ENCODE measurements around the gene GFOD1.

Gene GFOD1

DNA sequence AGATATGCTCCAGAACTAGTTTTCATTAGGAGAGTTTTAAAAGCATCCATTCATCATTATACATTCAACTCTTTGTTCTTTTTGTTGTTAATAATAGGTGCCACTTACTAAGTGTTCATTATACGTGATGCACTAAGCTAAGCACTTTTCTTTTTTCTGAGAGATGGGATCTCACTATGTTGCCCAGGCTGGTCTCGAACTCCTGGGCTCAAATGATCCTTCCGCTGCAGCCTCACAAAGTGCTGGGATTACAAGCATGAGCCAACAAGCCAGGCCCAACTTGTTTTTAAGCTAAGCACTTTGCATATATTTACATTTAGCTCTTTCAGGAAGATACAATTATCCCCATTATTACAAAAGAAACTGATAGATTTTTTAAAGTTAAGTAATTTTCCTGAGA is 5.7 kb upstream of the GFOD1 start:
- in situ Hi-C loops (cut with MboI; ENCODE audit: low sequenced_read_pairs, unreplicated experiment), result no loop called here
- TF ChIP-seq, protein P1, sequence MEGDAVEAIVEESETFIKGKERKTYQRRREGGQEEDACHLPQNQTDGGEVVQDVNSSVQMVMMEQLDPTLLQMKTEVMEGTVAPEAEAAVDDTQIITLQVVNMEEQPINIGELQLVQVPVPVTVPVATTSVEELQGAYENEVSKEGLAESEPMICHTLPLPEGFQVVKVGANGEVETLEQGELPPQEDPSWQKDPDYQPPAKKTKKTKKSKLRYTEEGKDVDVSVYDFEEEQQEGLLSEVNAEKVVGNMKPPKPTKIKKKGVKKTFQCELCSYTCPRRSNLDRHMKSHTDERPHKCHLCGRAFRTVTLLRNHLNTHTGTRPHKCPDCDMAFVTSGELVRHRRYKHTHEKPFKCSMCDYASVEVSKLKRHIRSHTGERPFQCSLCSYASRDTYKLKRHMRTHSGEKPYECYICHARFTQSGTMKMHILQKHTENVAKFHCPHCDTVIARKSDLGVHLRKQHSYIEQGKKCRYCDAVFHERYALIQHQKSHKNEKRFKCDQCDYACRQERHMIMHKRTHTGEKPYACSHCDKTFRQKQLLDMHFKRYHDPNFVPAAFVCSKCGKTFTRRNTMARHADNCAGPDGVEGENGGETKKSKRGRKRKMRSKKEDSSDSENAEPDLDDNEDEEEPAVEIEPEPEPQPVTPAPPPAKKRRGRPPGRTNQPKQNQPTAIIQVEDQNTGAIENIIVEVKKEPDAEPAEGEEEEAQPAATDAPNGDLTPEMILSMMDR (IDR thresholded peaks at IDR 0.05; ENCODE audit: borderline replicate concordance, control extremely low read depth, extremely low read depth, insufficient read depth, missing control alignments), result no peak
- no peak for DNase-seq (ENCODE audit: low spot score)

DNA sequence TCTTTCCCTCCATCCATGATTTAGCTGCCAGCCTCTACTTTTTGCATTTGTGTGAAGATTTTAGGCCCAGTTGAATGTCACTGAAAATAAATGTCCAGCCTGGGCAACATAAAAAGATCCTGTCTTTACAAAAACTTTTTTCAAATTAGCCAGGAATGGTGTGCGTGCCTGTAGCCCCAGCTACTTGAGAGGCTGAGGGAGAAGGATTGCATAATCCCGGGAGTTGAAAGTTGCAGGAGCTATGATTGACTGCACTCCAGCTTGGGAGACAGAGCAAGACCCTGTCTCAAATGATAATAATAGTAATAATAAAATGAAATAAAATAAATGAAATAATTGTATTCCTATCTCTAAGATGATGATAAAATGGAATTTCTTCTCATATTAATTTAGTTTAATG is 5.0 kb upstream of the GFOD1 start:
- in situ Hi-C loops (cut with MboI; ENCODE audit: low sequenced_read_pairs, unreplicated experiment), result no loop called here
- TF ChIP-seq, protein P1 (IDR thresholded peaks at IDR 0.05; ENCODE audit: borderline replicate concordance, control extremely low read depth, extremely low read depth, insufficient read depth, missing control alignments), result no peak
- no peak for DNase-seq (ENCODE audit: low spot score)

DNA sequence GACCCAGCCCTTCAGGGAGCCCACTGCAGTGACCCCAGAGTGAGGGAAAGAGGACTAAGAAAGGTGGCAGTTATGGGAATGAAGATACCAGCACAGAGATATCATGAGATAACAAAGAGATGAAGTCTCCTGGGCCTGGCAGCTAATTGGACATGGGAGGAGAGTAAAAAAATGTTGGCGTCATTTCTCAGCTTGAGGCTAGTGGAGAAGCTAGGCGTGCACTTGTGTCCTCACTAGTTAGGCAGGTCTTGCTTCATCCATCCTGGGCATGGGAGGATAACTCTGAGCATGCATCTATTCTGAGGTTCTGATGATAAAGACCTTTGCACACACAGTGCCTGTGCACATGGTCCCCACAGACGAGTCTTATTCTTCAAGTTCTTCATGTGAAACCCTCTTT is 4.1 kb upstream of the GFOD1 start:
- TF ChIP-seq, protein P1 (IDR thresholded peaks at IDR 0.05; ENCODE audit: borderline replicate concordance, control extremely low read depth, extremely low read depth, insufficient read depth, missing control alignments), result no peak
- no peak for DNase-seq (ENCODE audit: low spot score)
- in situ Hi-C loops (cut with MboI; ENCODE audit: low sequenced_read_pairs, unreplicated experiment), result no loop called here

DNA sequence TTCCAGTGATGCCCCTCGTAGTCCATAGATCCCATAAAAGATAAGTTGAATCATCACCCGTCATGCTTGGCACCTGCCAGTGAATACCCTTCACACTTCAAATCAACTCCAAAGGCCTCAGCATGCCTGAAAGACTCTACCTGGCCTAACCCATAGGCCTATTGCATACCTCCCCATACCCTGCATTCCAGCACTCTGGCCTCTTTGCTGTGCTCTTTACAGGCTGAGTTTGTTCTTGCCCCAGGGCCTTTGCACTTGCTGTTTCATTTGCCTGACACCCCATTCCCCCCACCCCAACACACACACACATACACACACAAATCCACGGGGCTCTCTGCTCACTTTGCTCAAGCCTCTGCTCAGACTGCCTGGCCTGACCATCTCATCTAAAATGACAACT is 3.0 kb upstream of the GFOD1 start:
- in situ Hi-C loops (cut with MboI; ENCODE audit: low sequenced_read_pairs, unreplicated experiment), result no loop called here
- TF ChIP-seq, protein P1 (IDR thresholded peaks at IDR 0.05; ENCODE audit: borderline replicate concordance, control extremely low read depth, extremely low read depth, insufficient read depth, missing control alignments), result no peak
- no peak for DNase-seq (ENCODE audit: low spot score)

DNA sequence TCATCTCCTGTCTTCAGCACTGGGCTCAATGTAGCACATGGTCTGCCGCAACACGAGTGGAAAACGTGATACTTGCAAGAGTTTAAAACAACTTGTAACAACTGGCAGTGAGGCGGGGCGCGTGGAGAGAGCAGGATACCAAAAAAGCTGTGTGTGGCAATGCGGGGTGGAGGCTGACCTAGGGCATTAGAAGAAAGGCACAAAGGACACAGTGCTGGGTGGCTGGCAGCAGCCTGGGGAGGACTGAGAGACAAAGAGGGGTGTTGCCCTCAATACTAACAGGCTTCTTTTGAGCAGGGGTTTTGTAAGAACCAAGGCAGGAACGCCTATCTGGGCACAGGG is 1.5 kb upstream of the GFOD1 start:
- DNase-seq (ENCODE audit: low spot score), result no peak
- in situ Hi-C loops (cut with MboI; ENCODE audit: low sequenced_read_pairs, unreplicated experiment), result no loop called here
- TF ChIP-seq, protein P1 (IDR thresholded peaks at IDR 0.05; ENCODE audit: borderline replicate concordance, control extremely low read depth, extremely low read depth, insufficient read depth, missing control alignments), result no peak

DNA sequence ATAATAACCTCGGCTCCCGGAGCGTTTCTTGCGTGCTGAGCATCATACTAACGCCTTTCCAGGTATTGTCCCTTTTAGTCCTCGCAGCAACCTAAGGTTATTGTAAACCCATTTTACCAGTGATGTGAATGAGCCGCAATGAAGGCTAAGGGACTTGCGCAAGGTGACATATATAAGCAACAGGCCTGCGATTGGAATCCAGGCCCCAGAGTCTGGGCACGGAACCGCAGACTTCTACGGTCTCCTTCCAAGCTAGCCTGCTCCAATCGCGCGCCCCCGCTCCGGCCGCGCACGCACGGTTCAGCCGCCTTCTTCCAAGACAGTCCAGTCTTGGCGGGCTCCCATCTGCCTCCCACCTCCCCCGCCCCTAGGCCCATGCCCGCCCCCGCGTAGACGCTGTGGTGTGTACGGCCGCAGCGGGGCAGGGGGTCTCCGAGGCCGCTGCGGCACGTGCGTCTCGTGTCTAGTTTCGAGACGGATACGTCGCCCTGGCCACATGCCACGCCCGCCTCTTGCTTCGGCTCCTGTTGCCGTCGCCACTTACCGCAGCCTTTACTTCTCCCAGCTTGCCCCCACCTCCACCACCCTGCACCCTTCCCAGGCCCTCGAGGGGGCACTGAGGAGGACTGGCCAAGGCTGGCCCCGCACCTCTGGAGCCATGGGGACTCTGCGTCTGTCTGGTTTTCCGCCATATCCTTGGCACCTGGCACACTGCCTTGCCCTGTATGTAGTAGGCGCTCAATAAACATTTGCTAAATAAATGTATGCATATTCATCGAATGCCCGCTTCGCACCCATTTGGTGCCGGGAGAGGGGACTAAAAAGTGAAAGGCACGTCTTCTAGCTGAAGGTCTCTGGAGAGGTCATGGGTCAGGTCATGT is 855 bp upstream of the GFOD1 start:
- in situ Hi-C loops (cut with MboI; ENCODE audit: low sequenced_read_pairs, unreplicated experiment), result no loop called here
- TF ChIP-seq, protein P1 (IDR thresholded peaks at IDR 0.05; ENCODE audit: borderline replicate concordance, control extremely low read depth, extremely low read depth, insufficient read depth, missing control alignments), result no peak
- peak; percentile 61 for DNase-seq (ENCODE audit: low spot score)
